Measurements from ENCODE around the gene GRID1.

Gene GRID1

DNA sequence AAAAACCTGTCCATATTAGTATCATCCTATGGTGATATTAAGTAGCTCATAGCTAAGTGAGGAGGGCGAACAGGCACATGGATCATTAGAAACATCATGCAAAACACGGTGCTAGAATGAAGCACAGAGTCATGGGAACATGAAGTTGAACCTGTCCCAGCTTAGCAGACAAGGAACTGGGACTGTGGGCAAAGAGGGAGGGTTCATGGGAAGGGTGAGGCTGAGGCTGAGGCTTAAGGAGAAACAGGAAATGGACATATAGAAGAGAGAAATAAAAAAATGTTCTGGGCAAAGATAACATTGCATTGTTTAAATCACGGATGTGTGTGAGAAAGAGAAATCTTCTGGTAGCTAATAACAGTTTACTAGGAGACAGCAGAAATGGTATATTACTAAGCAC lies 708.1 kb downstream of the GRID1 start:
- H3K4me2 ChIP-seq (ENCODE audit: low read length): no peak overlapping the region
- H2BK120ac ChIP-seq (ENCODE audit: low read depth, low read length): no peak overlapping the region
- no peak overlapping the region for H4K8ac ChIP-seq (ENCODE audit: low read depth, low read length)
- no peak overlapping the region for H3K23ac ChIP-seq (ENCODE audit: low read length)
- no peak overlapping the region for H4K5ac ChIP-seq (ENCODE audit: low read length)
- H3K79me2 ChIP-seq (ENCODE audit: control insufficient read depth, insufficient read depth, low read length): no peaks in the 10 kb centered on the region
- no peak overlapping the region for H3K27ac ChIP-seq (ENCODE audit: low read depth, low read length)
- no CpG with 5 or more reads among the region's 3 CpGs for WGBS (ENCODE audit: extremely low coverage, insufficient coverage, low lambda C conversion rate)
- H3K36me3 ChIP-seq (ENCODE audit: control insufficient read depth, insufficient read depth, low read length): no peaks in the 10 kb centered on the region
- H3K27me3 ChIP-seq (ENCODE audit: insufficient read depth, low read length, poor library complexity): no peaks in the 10 kb centered on the region
- no peak for DNase-seq
- H2BK15ac ChIP-seq (replicated peaks; ENCODE audit: low read depth): no peak overlapping the region
- no peak overlapping the region for H2AK5ac ChIP-seq (ENCODE audit: low read length)
- H3K18ac ChIP-seq (ENCODE audit: low read length): no peak overlapping the region
- H3K56ac ChIP-seq (ENCODE audit: low read length): no peak overlapping the region
- no peak overlapping the region for H3K4me3 ChIP-seq (ENCODE audit: low read length)
- H3K4me1 ChIP-seq (ENCODE audit: control insufficient read depth, low read depth, low read length): no peaks in the 10 kb centered on the region
- no peak overlapping the region for H2BK5ac ChIP-seq (ENCODE audit: low read length)
- H3K4ac ChIP-seq (ENCODE audit: low read depth, low read length): no peak overlapping the region
- no peaks in the 10 kb centered on the region for H3K79me1 ChIP-seq (ENCODE audit: low read length)
- H3K9ac ChIP-seq (ENCODE audit: low read length): no peak overlapping the region

DNA sequence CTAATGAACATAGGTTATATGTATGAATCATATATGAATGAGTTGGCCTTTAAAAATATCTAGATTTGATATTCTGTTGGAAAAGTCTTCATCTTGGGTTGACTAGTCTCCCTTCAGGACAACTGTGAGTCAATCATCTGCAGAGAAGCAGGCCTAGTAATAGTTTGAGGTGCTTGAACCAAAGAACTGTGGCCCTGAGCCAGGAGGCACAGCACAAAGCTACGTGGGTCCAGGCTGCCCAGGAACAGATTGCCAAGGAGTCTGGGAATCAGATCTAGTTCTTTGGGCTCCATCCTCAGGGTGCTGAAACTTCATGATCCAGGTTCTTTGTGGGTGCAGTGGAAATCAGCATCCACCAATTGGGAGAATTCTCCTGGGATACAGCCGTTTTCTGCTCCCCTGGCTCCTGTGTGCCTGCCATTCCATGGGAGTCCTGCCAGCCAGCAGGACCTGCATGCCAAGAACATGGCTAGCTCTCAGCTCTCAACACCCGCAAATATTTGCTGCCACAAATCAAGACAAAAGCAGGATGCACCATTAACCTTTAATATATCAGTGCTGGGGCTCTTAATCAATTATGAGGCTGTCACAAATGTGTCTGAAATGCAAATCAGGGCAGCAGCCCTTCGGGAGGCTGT lies 709.0 kb downstream of the GRID1 start:
- no peak for DNase-seq
- Histone ChIP-seq H3K18ac (ENCODE audit: low read length) (no peak overlapping the region), H3K79me1 (ENCODE audit: low read length) (no peaks in the 10 kb centered on the region), H3K79me2 (ENCODE audit: control insufficient read depth, insufficient read depth, low read length) (no peaks in the 10 kb centered on the region), H3K27me3 (ENCODE audit: insufficient read depth, low read length, poor library complexity) (no peaks in the 10 kb centered on the region), H3K4me1 (ENCODE audit: control insufficient read depth, low read depth, low read length) (no peaks in the 10 kb centered on the region), H3K27ac (ENCODE audit: low read depth, low read length) (no peak overlapping the region), H4K8ac (ENCODE audit: low read depth, low read length) (no peak overlapping the region), H3K4me2 (ENCODE audit: low read length) (no peak overlapping the region), H2BK5ac (ENCODE audit: low read length) (no peak overlapping the region), H2AK5ac (ENCODE audit: low read length) (no peak overlapping the region), H3K4ac (ENCODE audit: low read depth, low read length) (no peak overlapping the region), H3K23ac (ENCODE audit: low read length) (no peak overlapping the region), H3K9ac (ENCODE audit: low read length) (no peak overlapping the region), H3K36me3 (ENCODE audit: control insufficient read depth, insufficient read depth, low read length) (no peaks in the 10 kb centered on the region), H2BK15ac (replicated peaks; ENCODE audit: low read depth) (no peak overlapping the region), H4K5ac (ENCODE audit: low read length) (no peak overlapping the region), H3K4me3 (ENCODE audit: low read length) (no peak overlapping the region), H2BK120ac (ENCODE audit: low read depth, low read length) (no peak overlapping the region), H3K56ac (ENCODE audit: low read length) (no peak overlapping the region)
- WGBS (ENCODE audit: extremely low coverage, insufficient coverage, low lambda C conversion rate): no CpG with 5 or more reads among the region's 4 CpGs

DNA sequence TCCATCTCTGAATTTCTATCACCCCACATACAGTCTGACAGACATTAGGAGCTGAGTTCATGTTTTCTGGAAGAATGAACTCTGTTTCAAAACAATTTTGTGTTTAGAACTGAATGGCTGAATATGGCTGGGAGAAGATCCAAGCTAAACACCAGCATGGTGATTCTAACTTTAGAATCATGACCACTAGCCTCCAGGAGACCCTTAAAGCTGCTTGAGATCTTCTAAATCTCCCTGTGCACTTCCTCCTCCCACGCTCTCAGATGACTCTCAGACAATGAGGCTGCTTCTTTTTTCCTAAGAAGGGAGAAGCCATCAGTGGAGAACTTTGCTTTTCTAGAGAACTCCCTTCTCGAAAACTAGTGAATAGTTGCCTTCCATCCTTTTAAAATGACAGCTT lies 711.2 kb downstream of the GRID1 start:
- H3K4me1 ChIP-seq (ENCODE audit: control insufficient read depth, low read depth, low read length): no peaks in the 10 kb centered on the region
- no peak overlapping the region for H2BK15ac ChIP-seq (replicated peaks; ENCODE audit: low read depth)
- no peak overlapping the region for H2AK5ac ChIP-seq (ENCODE audit: low read length)
- H3K56ac ChIP-seq (ENCODE audit: low read length): no peak overlapping the region
- WGBS (ENCODE audit: extremely low coverage, insufficient coverage, low lambda C conversion rate): no CpG with 5 or more reads among the region's 2 CpGs
- H3K27ac ChIP-seq (ENCODE audit: low read depth, low read length): no peak overlapping the region
- no peak for DNase-seq
- H3K79me2 ChIP-seq (ENCODE audit: control insufficient read depth, insufficient read depth, low read length): no peaks in the 10 kb centered on the region
- no peak overlapping the region for H3K18ac ChIP-seq (ENCODE audit: low read length)
- H3K4ac ChIP-seq (ENCODE audit: low read depth, low read length): no peak overlapping the region
- H3K36me3 ChIP-seq (ENCODE audit: control insufficient read depth, insufficient read depth, low read length): no peaks in the 10 kb centered on the region
- no peak overlapping the region for H3K4me3 ChIP-seq (ENCODE audit: low read length)
- no peak overlapping the region for H2BK5ac ChIP-seq (ENCODE audit: low read length)
- H4K8ac ChIP-seq (ENCODE audit: low read depth, low read length): no peak overlapping the region
- H3K27me3 ChIP-seq (ENCODE audit: insufficient read depth, low read length, poor library complexity): no peaks in the 10 kb centered on the region
- no peak overlapping the region for H4K5ac ChIP-seq (ENCODE audit: low read length)
- H3K79me1 ChIP-seq (ENCODE audit: low read length): no peaks in the 10 kb centered on the region
- H3K9ac ChIP-seq (ENCODE audit: low read length): no peak overlapping the region
- no peak overlapping the region for H3K4me2 ChIP-seq (ENCODE audit: low read length)
- no peak overlapping the region for H3K23ac ChIP-seq (ENCODE audit: low read length)
- no peak overlapping the region for H2BK120ac ChIP-seq (ENCODE audit: low read depth, low read length)

DNA sequence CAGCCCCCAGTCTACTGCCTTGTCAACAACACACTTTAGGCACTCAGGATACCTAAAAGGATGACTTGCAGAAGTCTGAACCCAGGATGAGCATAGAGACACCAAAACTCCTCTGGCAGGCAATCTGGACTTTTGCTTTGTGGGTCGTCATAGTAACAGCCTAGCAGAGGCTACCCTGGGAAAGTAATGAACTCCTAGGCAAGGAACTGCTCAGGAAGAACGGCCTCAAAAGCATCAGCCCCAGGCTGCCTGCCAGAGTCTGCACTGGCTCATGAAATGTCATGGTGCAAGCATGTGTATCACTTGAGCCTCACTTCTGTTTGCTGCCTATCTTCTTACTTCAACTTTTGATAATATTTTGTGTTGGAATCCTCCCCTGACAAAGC lies 715.1 kb downstream of the GRID1 start:
- peak; percentile 21 for DNase-seq
- no peak overlapping the region for H4K5ac ChIP-seq (ENCODE audit: low read length)
- H4K8ac ChIP-seq (ENCODE audit: low read depth, low read length): no peak overlapping the region
- no peaks in the 10 kb centered on the region for H3K79me1 ChIP-seq (ENCODE audit: low read length)
- no peak overlapping the region for H2BK15ac ChIP-seq (replicated peaks; ENCODE audit: low read depth)
- no peak overlapping the region for H3K4ac ChIP-seq (ENCODE audit: low read depth, low read length)
- H3K23ac ChIP-seq (ENCODE audit: low read length): no peak overlapping the region
- no peak overlapping the region for H2BK5ac ChIP-seq (ENCODE audit: low read length)
- H3K4me3 ChIP-seq (ENCODE audit: low read length): no peak overlapping the region
- no peak overlapping the region for H3K9ac ChIP-seq (ENCODE audit: low read length)
- H3K79me2 ChIP-seq (ENCODE audit: control insufficient read depth, insufficient read depth, low read length): no peaks in the 10 kb centered on the region
- no peak overlapping the region for H2AK5ac ChIP-seq (ENCODE audit: low read length)
- H3K4me2 ChIP-seq (ENCODE audit: low read length): no peak overlapping the region
- no peak overlapping the region for H3K56ac ChIP-seq (ENCODE audit: low read length)
- H3K27ac ChIP-seq (ENCODE audit: low read depth, low read length): no peak overlapping the region
- no CpG with 5 or more reads among the region's 2 CpGs for WGBS (ENCODE audit: extremely low coverage, insufficient coverage, low lambda C conversion rate)
- H3K36me3 ChIP-seq (ENCODE audit: control insufficient read depth, insufficient read depth, low read length): no peaks in the 10 kb centered on the region
- no peaks in the 10 kb centered on the region for H3K4me1 ChIP-seq (ENCODE audit: control insufficient read depth, low read depth, low read length)
- H3K27me3 ChIP-seq (ENCODE audit: insufficient read depth, low read length, poor library complexity): no peaks in the 10 kb centered on the region
- no peak overlapping the region for H3K18ac ChIP-seq (ENCODE audit: low read length)
- H2BK120ac ChIP-seq (ENCODE audit: low read depth, low read length): no peak overlapping the region

DNA sequence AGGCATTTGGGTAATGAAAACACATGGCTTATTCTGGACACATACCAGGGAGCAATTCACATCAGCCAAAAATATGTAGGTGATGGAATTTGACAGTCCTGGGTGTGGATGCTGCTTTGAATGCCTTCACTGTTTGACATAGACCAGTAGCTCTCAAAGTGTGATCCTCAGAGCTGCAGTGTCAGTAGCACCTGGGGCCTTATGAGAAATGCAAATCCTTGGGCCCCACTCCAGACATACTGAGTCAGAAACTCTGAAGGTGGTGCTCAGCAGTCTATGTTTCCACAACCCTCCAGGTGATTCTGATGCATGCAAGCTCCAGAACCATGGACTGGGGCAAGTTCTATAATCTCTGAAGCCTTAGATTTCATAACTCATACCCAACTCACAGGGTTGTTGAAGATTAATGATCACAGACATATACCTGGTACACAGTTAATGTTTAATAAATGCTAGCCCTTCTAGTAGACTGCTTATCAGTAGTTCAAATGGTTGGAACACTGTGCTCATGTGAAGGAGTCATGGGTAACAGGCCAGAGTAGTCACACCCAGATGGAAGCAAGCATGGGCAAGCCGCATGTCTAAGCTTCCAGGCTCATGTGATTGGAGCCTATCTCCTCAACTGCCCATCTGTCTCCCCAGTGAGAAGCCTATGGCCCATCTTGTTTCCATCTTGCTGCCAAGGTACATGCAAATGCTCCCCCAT lies 715.7 kb downstream of the GRID1 start:
- no peak overlapping the region for H3K23ac ChIP-seq (ENCODE audit: low read length)
- H4K8ac ChIP-seq (ENCODE audit: low read depth, low read length): no peak overlapping the region
- no peaks in the 10 kb centered on the region for H3K27me3 ChIP-seq (ENCODE audit: insufficient read depth, low read length, poor library complexity)
- no CpG with 5 or more reads among the region's 1 CpG for WGBS (ENCODE audit: extremely low coverage, insufficient coverage, low lambda C conversion rate)
- no peak overlapping the region for H3K4ac ChIP-seq (ENCODE audit: low read depth, low read length)
- H2BK15ac ChIP-seq (replicated peaks; ENCODE audit: low read depth): no peak overlapping the region
- no peak overlapping the region for H3K27ac ChIP-seq (ENCODE audit: low read depth, low read length)
- H3K56ac ChIP-seq (ENCODE audit: low read length): no peak overlapping the region
- H3K18ac ChIP-seq (ENCODE audit: low read length): no peak overlapping the region
- H2AK5ac ChIP-seq (ENCODE audit: low read length): no peak overlapping the region
- no peaks in the 10 kb centered on the region for H3K79me2 ChIP-seq (ENCODE audit: control insufficient read depth, insufficient read depth, low read length)
- H3K4me2 ChIP-seq (ENCODE audit: low read length): no peak overlapping the region
- no peak overlapping the region for H2BK120ac ChIP-seq (ENCODE audit: low read depth, low read length)
- no peak overlapping the region for H4K5ac ChIP-seq (ENCODE audit: low read length)
- H3K9ac ChIP-seq (ENCODE audit: low read length): no peak overlapping the region
- H3K4me3 ChIP-seq (ENCODE audit: low read length): no peak overlapping the region
- no peaks in the 10 kb centered on the region for H3K36me3 ChIP-seq (ENCODE audit: control insufficient read depth, insufficient read depth, low read length)
- H2BK5ac ChIP-seq (ENCODE audit: low read length): no peak overlapping the region
- no peak for DNase-seq
- H3K4me1 ChIP-seq (ENCODE audit: control insufficient read depth, low read depth, low read length): no peaks in the 10 kb centered on the region
- H3K79me1 ChIP-seq (ENCODE audit: low read length): no peaks in the 10 kb centered on the region

DNA sequence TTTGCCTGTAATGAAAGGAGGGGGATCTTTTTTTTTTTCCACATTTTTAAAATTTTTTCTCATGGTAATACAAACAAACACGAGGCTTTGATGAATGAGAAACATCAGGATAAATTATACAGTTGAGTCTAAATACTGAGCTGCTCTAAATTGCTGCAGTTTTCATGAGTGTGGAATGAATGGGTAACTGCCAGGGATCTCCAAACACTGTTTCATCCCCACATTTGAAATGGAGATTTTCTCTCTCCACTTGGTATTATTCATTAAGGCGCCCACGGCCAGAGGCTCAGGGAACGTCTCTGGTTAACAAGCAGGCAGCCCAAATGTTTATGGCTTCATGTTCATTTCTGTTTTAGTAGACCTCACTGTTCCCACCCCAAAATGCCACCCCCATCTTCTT lies 717.1 kb downstream of the GRID1 start:
- Histone ChIP-seq H3K36me3 (ENCODE audit: control insufficient read depth, insufficient read depth, low read length) (no peaks in the 10 kb centered on the region), H3K23ac (ENCODE audit: low read length) (no peak overlapping the region), H3K27ac (ENCODE audit: low read depth, low read length) (no peak overlapping the region), H3K79me1 (ENCODE audit: low read length) (no peaks in the 10 kb centered on the region), H4K8ac (ENCODE audit: low read depth, low read length) (no peak overlapping the region), H3K18ac (ENCODE audit: low read length) (no peak overlapping the region), H3K4me2 (ENCODE audit: low read length) (no peak overlapping the region), H3K79me2 (ENCODE audit: control insufficient read depth, insufficient read depth, low read length) (no peaks in the 10 kb centered on the region), H2AK5ac (ENCODE audit: low read length) (no peak overlapping the region), H3K4me3 (ENCODE audit: low read length) (no peak overlapping the region), H2BK15ac (replicated peaks; ENCODE audit: low read depth) (no peak overlapping the region), H3K9ac (ENCODE audit: low read length) (no peak overlapping the region), H4K5ac (ENCODE audit: low read length) (no peak overlapping the region), H2BK5ac (ENCODE audit: low read length) (no peak overlapping the region), H3K4ac (ENCODE audit: low read depth, low read length) (no peak overlapping the region), H3K4me1 (ENCODE audit: control insufficient read depth, low read depth, low read length) (no peaks in the 10 kb centered on the region), H2BK120ac (ENCODE audit: low read depth, low read length) (no peak overlapping the region), H3K56ac (ENCODE audit: low read length) (no peak overlapping the region), H3K27me3 (ENCODE audit: insufficient read depth, low read length, poor library complexity) (no peaks in the 10 kb centered on the region)
- no CpG with 5 or more reads among the region's 4 CpGs for WGBS (ENCODE audit: extremely low coverage, insufficient coverage, low lambda C conversion rate)
- DNase-seq: no peak
